ENCODE results near the gene SCAF1.

GRCh38 chr19:49626226-49626625 lies 15.8 kb upstream of the SCAF1 start:
- no peak for TF ChIP-seq JUNB (IDR thresholded peaks at IDR 0.05; ENCODE audit: unreplicated experiment)
- TF ChIP-seq, protein P1, sequence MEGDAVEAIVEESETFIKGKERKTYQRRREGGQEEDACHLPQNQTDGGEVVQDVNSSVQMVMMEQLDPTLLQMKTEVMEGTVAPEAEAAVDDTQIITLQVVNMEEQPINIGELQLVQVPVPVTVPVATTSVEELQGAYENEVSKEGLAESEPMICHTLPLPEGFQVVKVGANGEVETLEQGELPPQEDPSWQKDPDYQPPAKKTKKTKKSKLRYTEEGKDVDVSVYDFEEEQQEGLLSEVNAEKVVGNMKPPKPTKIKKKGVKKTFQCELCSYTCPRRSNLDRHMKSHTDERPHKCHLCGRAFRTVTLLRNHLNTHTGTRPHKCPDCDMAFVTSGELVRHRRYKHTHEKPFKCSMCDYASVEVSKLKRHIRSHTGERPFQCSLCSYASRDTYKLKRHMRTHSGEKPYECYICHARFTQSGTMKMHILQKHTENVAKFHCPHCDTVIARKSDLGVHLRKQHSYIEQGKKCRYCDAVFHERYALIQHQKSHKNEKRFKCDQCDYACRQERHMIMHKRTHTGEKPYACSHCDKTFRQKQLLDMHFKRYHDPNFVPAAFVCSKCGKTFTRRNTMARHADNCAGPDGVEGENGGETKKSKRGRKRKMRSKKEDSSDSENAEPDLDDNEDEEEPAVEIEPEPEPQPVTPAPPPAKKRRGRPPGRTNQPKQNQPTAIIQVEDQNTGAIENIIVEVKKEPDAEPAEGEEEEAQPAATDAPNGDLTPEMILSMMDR (conservative IDR thresholded peaks at IDR 0.05; ENCODE audit: low read depth in 2 of 2) = no peak
- no peak for TF ChIP-seq EZH2 (IDR thresholded peaks at IDR 0.05; ENCODE audit: low read depth, unreplicated experiment)
- TF ChIP-seq REST (IDR thresholded peaks at IDR 0.05; ENCODE audit: unreplicated experiment) = no peak
- no peak for TF ChIP-seq EZH2phosphoT487 (IDR thresholded peaks at IDR 0.05; ENCODE audit: unreplicated experiment)
- TF ChIP-seq POLR2AphosphoS5 (IDR thresholded peaks at IDR 0.05; ENCODE audit: low read depth) = no peak

All from GM23338 (cell line).